GM18511 (cell line): ENCODE results near the gene COMT.
"Not testable (repeated sequence)": the region's sequence is repeated elsewhere in the genome, so short reads cannot be mapped to it uniquely, and the experiment has no call there.

Experiments used
- ATAC-seq: cut with Tn5 transposase; IDR thresholded peaks from one replicate; pipeline ENCODE4 v1.9.1; 2021; ENCODE audit warnings: mild to moderate bottlenecking, moderate library complexity; ENCODE audit not compliant: unreplicated experiment

The COMT gene

GRCh38 chr22:19941365-19942082 lies at the start of gene COMT, which contains the start of gene TXNRD2:
Gene COMT (plus strand): TSS chr22:19941772. CDS start chr22:19962527, 20,755 bp downstream.
Gene TXNRD2 (minus strand): TSS chr22:19941818. CDS start chr22:19941803, 15 bp downstream.
- ATAC-seq = peak; percentile 68

- ATAC-seq = no peak
Observed at GRCh38 chr22:19892257-19892879, 49.2 kb upstream of the COMT start.

DNA sequence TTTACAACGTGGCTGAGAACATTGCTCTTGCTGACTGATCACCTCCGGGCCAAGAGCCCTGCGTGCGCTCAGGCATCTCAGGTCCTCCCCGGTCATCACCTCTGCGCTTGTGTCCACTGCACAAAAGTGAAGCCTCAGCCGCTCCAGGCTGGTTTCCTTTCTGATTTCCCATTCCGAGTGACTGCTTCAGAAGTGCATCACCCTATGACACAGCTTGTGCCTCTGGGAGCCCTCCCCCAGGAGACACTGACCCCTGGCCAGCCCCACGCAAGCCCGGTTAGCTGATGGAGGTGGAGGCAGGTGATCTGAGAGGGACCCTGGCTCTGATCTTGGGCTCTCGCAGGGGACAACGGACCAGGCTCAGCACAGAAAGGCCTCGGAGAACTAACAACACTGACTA lies 48.6 kb upstream of the COMT start:
- ATAC-seq = no peak

DNA sequence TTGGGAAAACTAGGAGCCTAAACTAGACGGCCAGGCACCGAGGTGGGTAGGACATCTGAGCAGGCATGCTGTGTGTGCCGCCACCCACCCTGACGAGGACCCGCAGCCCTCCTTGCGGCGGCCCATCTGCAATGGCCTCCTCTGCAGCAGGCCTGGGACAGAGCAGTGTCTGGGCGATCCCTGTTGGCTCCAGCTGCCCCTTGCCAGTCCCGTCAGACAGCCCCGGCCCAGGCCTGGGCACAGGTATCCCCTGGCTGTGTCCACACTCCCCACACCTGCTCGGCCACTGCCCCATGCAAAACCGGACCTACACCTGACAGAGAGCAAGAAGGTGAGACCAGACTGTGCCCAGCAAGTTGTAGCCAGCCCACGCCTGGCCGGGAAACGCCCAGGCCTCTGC lies 48.2 kb upstream of the COMT start:
- no peak for ATAC-seq

GRCh38 chr22:19895160-19895849 lies 46.3 kb upstream of the COMT start:
- no peak for ATAC-seq

GRCh38 chr22:19896665-19897355 lies 44.8 kb upstream of the COMT start:
- ATAC-seq = no peak

DNA sequence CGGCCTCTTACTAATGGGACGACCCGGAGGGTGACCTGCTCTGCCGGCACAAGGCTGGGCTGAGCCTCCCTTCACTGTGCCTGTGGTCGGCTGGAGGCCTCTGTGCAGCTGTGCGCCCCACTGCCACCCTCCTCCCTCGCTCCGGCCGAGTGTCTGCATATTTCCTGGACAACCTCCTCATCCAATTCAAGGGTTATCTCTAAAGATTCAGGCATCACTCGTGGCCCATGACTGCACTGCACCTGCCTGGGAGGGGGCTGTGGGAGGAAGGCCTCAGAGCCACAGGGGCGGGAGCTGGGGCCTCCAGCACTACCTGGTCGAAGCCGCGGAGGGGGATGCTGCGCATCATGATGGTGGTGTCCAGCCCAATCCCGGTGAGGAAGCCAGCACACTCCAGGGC lies 43.8 kb upstream of the COMT start:
- no peak for ATAC-seq

- no peak for ATAC-seq
Observed at GRCh38 chr22:19898145-19898544, 43.4 kb upstream of the COMT start.

DNA sequence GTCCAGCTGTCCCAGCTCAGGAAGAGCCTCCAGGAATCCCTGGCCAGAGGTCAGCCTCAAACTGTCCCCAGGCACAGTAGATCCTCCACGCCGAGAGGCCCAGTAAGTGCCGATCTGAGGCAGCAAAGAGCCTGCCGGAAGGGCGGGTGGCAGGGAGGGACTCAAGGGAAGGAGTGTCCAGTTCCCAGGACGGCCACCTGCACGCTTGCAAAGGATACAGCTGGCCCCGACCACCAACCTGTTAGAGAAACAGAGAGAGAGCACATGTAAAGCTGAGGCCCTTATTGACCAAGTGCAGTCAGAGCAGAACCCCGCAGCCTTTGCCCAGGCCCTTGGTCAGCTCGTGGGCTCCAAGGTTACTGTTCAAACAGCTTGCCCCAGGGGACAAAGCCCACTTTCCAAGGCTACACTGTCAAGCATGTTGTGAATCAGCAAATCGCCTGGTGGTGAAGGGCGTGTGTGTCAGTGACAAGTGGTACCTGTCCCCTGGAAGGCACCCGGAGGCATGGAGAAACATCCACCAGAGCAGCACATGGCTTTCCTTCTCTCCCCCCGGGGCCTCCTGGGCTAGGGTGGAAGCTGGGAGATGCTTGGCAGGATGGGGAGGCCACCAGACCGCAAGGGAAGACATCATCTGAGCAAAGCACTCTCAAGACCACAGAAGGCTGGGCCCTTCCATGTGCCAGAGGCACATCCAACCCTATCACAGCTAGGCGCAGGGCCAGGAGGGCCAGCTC lies 42.6 kb upstream of the COMT start:
- ATAC-seq = no peak

DNA sequence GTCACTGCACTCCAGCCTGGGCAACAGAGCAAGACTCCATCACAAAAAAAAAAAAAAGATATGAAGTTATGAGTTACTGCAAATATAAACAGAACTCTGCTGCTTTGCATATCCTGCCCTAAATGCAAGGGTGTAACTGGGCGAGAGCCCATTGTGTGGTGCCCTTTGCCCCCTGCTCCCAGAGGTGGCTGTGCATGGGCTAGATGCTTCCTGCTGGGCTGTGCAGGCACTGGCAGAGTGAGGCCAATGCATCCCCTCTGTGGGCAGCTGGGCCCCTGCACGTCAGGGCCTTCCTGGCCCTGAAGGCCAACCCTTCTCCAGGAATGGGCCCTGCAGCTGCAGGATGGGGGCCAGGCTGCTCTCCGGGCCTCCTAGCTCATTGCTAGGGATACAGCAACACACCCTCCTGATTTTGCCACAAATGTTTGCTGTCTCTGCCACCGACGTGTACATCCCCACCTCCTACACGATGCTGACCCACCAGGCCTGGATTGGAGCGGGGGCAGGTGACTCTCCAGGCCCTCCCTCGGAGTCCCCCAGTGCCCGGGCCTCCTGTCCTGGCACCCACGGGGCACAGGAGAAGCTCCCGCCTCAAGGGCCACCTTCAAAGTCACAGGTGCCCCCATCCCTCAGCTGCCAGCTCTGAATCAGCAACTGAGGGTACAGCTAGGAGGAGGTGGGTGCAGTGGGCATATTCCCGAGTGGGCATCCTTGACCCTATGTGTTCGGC lies 40.7 kb upstream of the COMT start:
- ATAC-seq = no peak

GRCh38 chr22:19901577-19902244 lies 39.9 kb upstream of the COMT start:
- no peak for ATAC-seq

DNA sequence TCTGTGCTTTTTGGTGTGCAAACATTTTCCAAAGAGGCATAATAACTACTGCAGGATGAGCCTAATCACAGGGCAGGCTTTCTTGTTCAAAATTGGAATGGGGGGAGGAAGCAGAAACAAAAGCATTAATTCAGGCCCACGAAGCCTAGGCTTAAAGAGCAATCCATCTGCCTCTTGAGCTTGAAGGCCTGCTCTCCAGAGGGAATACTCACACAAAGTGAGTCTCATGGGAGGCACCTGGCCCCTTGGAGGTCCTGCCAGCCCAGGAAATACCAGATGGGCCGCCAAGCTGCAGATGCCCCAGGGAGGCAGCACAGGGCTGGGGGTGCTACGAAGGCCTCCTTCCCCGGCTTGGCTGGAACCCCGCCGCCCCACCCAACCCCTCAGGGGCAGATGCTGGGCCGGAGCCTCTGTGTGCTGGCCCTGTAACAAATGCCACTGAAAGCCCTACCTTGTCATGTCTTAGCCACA lies 39.3 kb upstream of the COMT start:
- no peak for ATAC-seq

DNA sequence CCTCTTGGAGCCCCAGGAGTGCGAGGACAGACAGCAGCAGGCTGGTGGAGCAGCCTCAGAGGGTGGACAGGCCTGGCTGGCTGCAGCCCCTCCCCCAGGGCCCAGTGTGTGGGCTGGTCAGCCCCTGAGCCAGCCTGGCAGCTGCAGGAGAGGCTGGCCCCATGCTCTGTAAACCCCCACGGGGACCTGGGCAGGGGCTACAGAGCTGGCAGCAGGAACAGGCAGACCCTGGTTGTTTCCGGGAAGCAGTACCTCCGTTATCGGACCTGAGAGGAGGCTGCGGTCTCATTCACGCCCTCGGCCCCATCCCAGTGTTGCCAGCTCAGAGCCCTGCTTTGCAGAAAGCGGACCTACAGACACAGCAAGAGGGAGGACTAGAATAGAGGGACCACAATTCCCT lies 38.5 kb upstream of the COMT start:
- no peak for ATAC-seq

GRCh38 chr22:19903513-19903912 lies 38.1 kb upstream of the COMT start:
- ATAC-seq = no peak

DNA sequence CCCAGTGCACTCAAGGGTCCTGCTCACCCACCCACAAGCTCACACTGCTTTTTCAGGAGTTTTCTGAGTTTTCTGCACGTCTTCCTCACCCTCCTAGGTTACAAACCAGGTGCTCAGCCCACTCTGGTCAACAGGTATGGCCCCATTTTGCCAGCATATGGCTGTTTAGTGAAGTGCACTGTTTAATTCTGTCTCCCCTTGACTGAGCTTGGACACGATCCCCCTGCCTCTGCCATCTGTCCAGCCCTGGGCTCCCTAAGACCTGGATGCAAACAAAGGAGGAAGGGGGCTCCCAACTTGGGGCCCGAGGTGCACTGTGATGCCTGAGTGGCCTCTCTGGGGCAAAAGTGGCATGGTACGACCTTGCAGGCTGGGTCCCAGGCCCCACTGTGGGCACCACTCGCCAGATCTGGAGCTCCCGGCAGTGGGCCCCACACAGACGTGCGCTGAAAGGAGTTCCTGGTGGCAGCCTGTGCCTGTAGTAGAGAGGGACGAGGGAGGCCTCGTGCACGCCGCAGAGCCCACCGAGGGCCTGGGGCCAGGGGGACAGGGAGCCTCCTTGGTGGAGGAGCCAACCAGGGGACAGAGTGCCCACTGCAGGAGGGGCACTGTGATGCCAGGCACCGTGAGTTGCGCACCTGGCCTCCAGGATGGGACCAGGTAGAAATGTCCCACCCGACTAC lies 37.3 kb upstream of the COMT start:
- no peak for ATAC-seq

DNA sequence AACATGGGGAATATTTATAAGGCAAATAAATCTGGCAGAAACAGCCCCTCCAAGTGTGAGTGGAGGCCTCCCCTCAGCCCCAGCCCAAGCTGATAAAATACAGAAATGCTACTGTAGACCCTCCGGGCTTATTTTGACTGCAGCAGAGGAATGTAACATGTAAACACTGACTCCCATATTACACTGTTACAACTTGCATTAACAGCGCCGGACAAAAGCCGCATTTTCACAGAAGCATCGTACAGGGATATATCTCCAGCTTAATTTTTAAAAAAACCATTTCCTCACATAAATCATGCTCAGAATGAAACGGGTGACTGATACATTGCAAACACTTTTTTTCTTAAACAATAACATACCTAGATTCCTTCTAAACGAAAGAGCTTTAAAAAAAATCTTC lies 36.6 kb upstream of the COMT start:
- no peak for ATAC-seq

GRCh38 chr22:19905347-19906276 lies 36.0 kb upstream of the COMT start:
- no peak for ATAC-seq

GRCh38 chr22:19906864-19907263 lies 34.7 kb upstream of the COMT start:
- not testable (repeated sequence) for ATAC-seq
